ENCODE results near the gene MEGF6.

The MEGF6 gene

GRCh38 chr1:3515774-3516480 lies 95.4 kb downstream of the MEGF6 start:
- no peak for DNase-seq

GRCh38 chr1:3515272-3515671 lies 96.0 kb downstream of the MEGF6 start:
- DNase-seq: no peak

- no peak for DNase-seq
Observed at GRCh38 chr1:3514404-3514803, 96.9 kb downstream of the MEGF6 start.

GRCh38 chr1:3511856-3512255 lies 99.5 kb downstream of the MEGF6 start:
- no peak for DNase-seq

- DNase-seq: no peak
Observed at GRCh38 chr1:3511306-3511705, 100.0 kb downstream of the MEGF6 start.

- no peak for DNase-seq
Observed at GRCh38 chr1:3510956-3511250, 100.4 kb downstream of the MEGF6 start.

- no peak for DNase-seq
Observed at GRCh38 chr1:3510136-3510955, 101.0 kb downstream of the MEGF6 start.

GRCh38 chr1:3509721-3510120 lies 101.6 kb downstream of the MEGF6 start:
- no peak for DNase-seq

- DNase-seq: no peak
Observed at GRCh38 chr1:3508757-3509415, 102.4 kb downstream of the MEGF6 start.

GRCh38 chr1:3507636-3508275 lies 103.6 kb downstream of the MEGF6 start:
- no peak for DNase-seq

GRCh38 chr1:3506943-3507342 lies 104.4 kb downstream of the MEGF6 start:
- no peak for DNase-seq

- no peak for DNase-seq
Observed at GRCh38 chr1:3506041-3506440, 105.3 kb downstream of the MEGF6 start.

- DNase-seq: no peak
Observed at GRCh38 chr1:3505161-3505560, 106.1 kb downstream of the MEGF6 start.

- no peak for DNase-seq
Observed at GRCh38 chr1:3504822-3505153, 106.5 kb downstream of the MEGF6 start.

- no peak for DNase-seq
Observed at GRCh38 chr1:3504151-3504821, 107.0 kb downstream of the MEGF6 start.

GRCh38 chr1:3503525-3503886 lies 107.8 kb downstream of the MEGF6 start:
- DNase-seq: no peak

GRCh38 chr1:3502641-3503524 lies 108.4 kb downstream of the MEGF6 start:
- DNase-seq: no peak

GRCh38 chr1:3501856-3502640 lies 109.3 kb downstream of the MEGF6 start:
- no peak for DNase-seq

GRCh38 chr1:3501437-3501836 lies 109.9 kb downstream of the MEGF6 start:
- no peak for DNase-seq

GRCh38 chr1:3500265-3500835 lies 111.0 kb downstream of the MEGF6 start:
- DNase-seq: no peak

- DNase-seq: no peak
Observed at GRCh38 chr1:3499611-3500010, 111.7 kb downstream of the MEGF6 start.
